HG03095 (cell line): ENCODE measurements around the gene TBC1D22A.

ENCODE experiments used
- ATAC-seq: cut with Tn5 transposase; IDR thresholded peaks from one replicate; pipeline ENCODE4 v1.9.1; 2021; ENCODE audit warnings: moderate library complexity; ENCODE audit not compliant: unreplicated experiment

TBC1D22A gene

GRCh38 chr22:47006433-47006832 lies 244.0 kb downstream of the TBC1D22A start:
- ATAC-seq = no peak

- no peak for ATAC-seq
Measured at GRCh38 chr22:47006869-47007268, 244.4 kb downstream of the TBC1D22A start.

GRCh38 chr22:47007496-47007895 lies 245.0 kb downstream of the TBC1D22A start:
- ATAC-seq = no peak

GRCh38 chr22:47008208-47008885 lies 245.9 kb downstream of the TBC1D22A start:
- no peak for ATAC-seq

GRCh38 chr22:47009304-47010101 lies 247.1 kb downstream of the TBC1D22A start:
- ATAC-seq = no peak

GRCh38 chr22:47010211-47010610 lies 247.8 kb downstream of the TBC1D22A start:
- ATAC-seq = no peak

GRCh38 chr22:47011131-47011858 lies 248.8 kb downstream of the TBC1D22A start:
- ATAC-seq = no peak

- ATAC-seq = no peak
Measured at GRCh38 chr22:47011859-47012258, 249.4 kb downstream of the TBC1D22A start.

GRCh38 chr22:47012589-47013370 lies 250.3 kb downstream of the TBC1D22A start:
- ATAC-seq = no peak

- ATAC-seq = no peak
Measured at GRCh38 chr22:47013861-47014635, 251.6 kb downstream of the TBC1D22A start.

GRCh38 chr22:47014636-47015345 lies 252.3 kb downstream of the TBC1D22A start:
- ATAC-seq = no peak

- ATAC-seq = no peak
Measured at GRCh38 chr22:47015589-47016178, 253.2 kb downstream of the TBC1D22A start.

- ATAC-seq = no peak
Measured at GRCh38 chr22:47016631-47017030, 254.2 kb downstream of the TBC1D22A start.

- no peak for ATAC-seq
Measured at GRCh38 chr22:47017245-47017644, 254.8 kb downstream of the TBC1D22A start.

GRCh38 chr22:47018010-47018910 lies 255.8 kb downstream of the TBC1D22A start:
- no peak for ATAC-seq

GRCh38 chr22:47019012-47019790 lies 256.8 kb downstream of the TBC1D22A start:
- ATAC-seq = no peak

GRCh38 chr22:47020166-47020565 lies 257.7 kb downstream of the TBC1D22A start:
- no peak for ATAC-seq
